ENCODE data around the gene SH3GL2. TPM values are rescaled to one million over a fixed set of nuclear protein-coding genes. Genes with fewer than 3 reads are reported as not detected.

Gene SH3GL2
- total RNA-seq, 2 donors from 2014 or later: 1.5 to 8.2 TPM

- DNase-seq (ENCODE audit: low spot score): no peak
- WGBS: 65% methylated on average over 5 of the region's 5 CpGs
These were observed 147.4 kb downstream of the SH3GL2 start for GRCh38 chr9:17726298-17726697.

GRCh38 chr9:17730899-17731298, 152.0 kb downstream of the SH3GL2 start:
- Histone ChIP-seq H3K36me3 (no peaks in the 10 kb centered on the region), H3K4me3 (no peak overlapping the region), H3K4me1 (replicated peaks) (no peaks in the 10 kb centered on the region), H3K27me3 (replicated peaks; ENCODE audit: insufficient read depth) (no peaks in the 10 kb centered on the region), H3K27ac (no peak overlapping the region), H3K9me3 (no peaks in the 10 kb centered on the region)
- intact Hi-C loops (cut with DNase I): no loop called here
- WGBS: 78% methylated on average over 7 of the region's 7 CpGs
- TF ChIP-seq POLR2A (IDR thresholded peaks at IDR 0.05): no peak
- no peak for TF ChIP-seq CTCF (IDR thresholded peaks at IDR 0.05)
- no peak for TF ChIP-seq POLR2AphosphoS5 (IDR thresholded peaks at IDR 0.05)
- no peak for DNase-seq (ENCODE audit: low spot score)

More at GRCh38 chr9:17726298-17726697, 147.4 kb downstream of the SH3GL2 start:
- Histone ChIP-seq H3K4me1 (replicated peaks) (no peaks in the 10 kb centered on the region), H3K4me3 (no peak overlapping the region), H3K27me3 (replicated peaks; ENCODE audit: insufficient read depth) (no peaks in the 10 kb centered on the region), H3K9me3 (no peaks in the 10 kb centered on the region), H3K36me3 (no peaks in the 10 kb centered on the region), H3K27ac (no peak overlapping the region)
- no peak for TF ChIP-seq CTCF (IDR thresholded peaks at IDR 0.05)
- TF ChIP-seq POLR2A (IDR thresholded peaks at IDR 0.05): no peak
- no peak for TF ChIP-seq POLR2AphosphoS5 (IDR thresholded peaks at IDR 0.05)
- intact Hi-C loops (cut with DNase I): no loop called here

GRCh38 chr9:17731308-17731707, 152.4 kb downstream of the SH3GL2 start:
- no peak overlapping the region for H3K4me3 ChIP-seq
- H3K4me1 ChIP-seq (replicated peaks): no peaks in the 10 kb centered on the region
- DNase-seq (ENCODE audit: low spot score): no peak
- intact Hi-C loops (cut with DNase I): no loop called here
- H3K36me3 ChIP-seq: no peaks in the 10 kb centered on the region
- 77% methylated on average over 4 of the region's 4 CpGs for WGBS
- TF ChIP-seq POLR2A (IDR thresholded peaks at IDR 0.05): no peak
- TF ChIP-seq CTCF (IDR thresholded peaks at IDR 0.05): no peak
- TF ChIP-seq POLR2AphosphoS5 (IDR thresholded peaks at IDR 0.05): no peak
- H3K27me3 ChIP-seq (replicated peaks; ENCODE audit: insufficient read depth): no peaks in the 10 kb centered on the region
- no peaks in the 10 kb centered on the region for H3K9me3 ChIP-seq
- no peak overlapping the region for H3K27ac ChIP-seq

DNA sequence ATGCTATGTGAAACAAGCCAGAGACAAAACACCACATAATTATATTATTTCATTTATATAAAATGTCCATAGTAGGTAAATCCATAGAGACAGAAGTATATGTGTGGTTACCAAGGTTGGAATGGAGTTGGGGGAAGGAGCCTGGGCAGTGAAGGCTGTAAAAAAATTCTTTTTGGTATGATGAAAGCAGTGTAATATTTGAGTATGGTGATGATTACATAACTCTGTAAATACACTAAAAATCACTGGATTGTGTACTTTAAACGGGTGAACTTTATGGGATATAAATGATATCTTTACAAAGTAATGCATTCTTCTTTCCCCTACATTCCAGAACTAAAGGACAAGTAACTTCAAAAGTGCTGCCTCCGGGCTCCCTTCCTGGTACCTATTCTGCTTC, 155.8 kb downstream of the SH3GL2 start:
- no peaks in the 10 kb centered on the region for H3K27me3 ChIP-seq (replicated peaks; ENCODE audit: insufficient read depth)
- no peak overlapping the region for H3K27ac ChIP-seq
- no peak for TF ChIP-seq POLR2A (IDR thresholded peaks at IDR 0.05)
- TF ChIP-seq POLR2AphosphoS5 (IDR thresholded peaks at IDR 0.05): no peak
- no peak for TF ChIP-seq CTCF (IDR thresholded peaks at IDR 0.05)
- no peak for DNase-seq (ENCODE audit: low spot score)
- H3K4me1 ChIP-seq (replicated peaks): no peaks in the 10 kb centered on the region
- WGBS: 30% methylated on average over 2 of the region's 2 CpGs
- H3K36me3 ChIP-seq: no peaks in the 10 kb centered on the region
- intact Hi-C loops (cut with DNase I): no loop called here
- H3K9me3 ChIP-seq: no peaks in the 10 kb centered on the region
- H3K4me3 ChIP-seq: no peak overlapping the region

DNA sequence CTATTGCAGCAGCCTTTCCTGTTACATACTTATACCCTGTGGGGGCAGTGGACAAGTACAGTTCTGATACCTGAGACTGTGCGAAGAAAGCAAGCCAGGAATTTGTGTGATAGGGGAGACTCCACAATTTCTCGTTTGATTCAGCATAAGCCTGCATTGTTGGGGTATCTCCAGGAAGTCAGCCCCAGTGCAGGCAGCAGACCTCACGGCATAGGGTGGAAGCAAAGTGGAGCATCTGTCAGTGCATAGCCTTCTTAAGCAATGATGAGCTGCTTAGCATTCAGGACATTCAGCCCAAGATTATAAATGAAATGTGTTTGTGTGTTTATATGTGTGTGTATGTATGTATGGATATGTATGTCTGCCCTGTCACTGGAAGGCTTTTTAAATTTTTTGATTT, 157.0 kb downstream of the SH3GL2 start:
- intact Hi-C loops (cut with DNase I): no loop called here
- H3K4me1 ChIP-seq (replicated peaks): no peaks in the 10 kb centered on the region
- TF ChIP-seq POLR2A (IDR thresholded peaks at IDR 0.05): no peak
- no peak for TF ChIP-seq CTCF (IDR thresholded peaks at IDR 0.05)
- no peak for TF ChIP-seq POLR2AphosphoS5 (IDR thresholded peaks at IDR 0.05)
- no peaks in the 10 kb centered on the region for H3K9me3 ChIP-seq
- WGBS: 83% methylated on average over 3 of the region's 3 CpGs
- no peaks in the 10 kb centered on the region for H3K36me3 ChIP-seq
- DNase-seq (ENCODE audit: low spot score): no peak
- H3K27me3 ChIP-seq (replicated peaks; ENCODE audit: insufficient read depth): no peaks in the 10 kb centered on the region
- H3K27ac ChIP-seq: no peak overlapping the region
- no peak overlapping the region for H3K4me3 ChIP-seq
